Measurements from ENCODE around the gene TMEM217.

The TMEM217 gene

DNA sequence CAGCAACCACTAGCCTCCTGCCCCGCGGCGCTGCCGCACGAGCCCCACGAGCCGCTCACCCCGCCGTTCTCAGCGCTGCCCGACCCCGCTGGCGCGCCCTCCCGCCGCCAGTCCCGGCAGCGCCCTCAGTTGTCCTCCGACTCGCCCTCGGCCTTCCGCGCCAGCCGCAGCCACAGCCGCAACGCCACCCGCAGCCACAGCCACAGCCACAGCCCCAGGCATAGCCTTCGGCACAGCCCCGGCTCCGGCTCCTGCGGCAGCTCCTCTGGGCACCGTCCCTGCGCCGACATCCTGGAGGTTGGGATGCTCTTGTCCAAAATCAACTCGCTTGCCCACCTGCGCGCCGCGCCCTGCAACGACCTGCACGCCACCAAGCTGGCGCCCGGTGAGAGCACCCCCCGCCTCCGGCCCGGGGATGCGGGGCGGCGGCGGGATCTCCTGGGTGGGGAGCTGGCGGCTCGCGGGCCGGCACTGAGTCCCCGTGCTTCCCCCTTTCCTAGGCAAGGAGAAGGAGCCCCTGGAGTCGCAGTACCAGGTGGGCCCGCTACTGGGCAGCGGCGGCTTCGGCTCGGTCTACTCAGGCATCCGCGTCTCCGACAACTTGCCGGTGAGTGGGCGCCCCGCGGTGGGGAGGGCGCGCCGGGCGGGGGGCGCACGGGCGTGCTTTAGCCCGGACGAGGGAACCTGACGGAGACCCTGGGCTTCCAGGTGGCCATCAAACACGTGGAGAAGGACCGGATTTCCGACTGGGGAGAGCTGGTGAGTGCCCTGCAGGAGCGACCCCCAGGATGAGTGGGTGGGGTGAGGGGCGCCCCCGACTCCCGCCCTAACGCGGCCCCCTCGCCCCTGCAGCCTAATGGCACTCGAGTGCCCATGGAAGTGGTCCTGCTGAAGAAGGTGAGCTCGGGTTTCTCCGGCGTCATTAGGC is 87.4 kb downstream of the TMEM217 start:
- peak in 2 of 3 donors; percentile 27 to 43 for DNase-seq (ENCODE audit: low read depth in 2 of 3, low spot score in 1 of 3)

DNA sequence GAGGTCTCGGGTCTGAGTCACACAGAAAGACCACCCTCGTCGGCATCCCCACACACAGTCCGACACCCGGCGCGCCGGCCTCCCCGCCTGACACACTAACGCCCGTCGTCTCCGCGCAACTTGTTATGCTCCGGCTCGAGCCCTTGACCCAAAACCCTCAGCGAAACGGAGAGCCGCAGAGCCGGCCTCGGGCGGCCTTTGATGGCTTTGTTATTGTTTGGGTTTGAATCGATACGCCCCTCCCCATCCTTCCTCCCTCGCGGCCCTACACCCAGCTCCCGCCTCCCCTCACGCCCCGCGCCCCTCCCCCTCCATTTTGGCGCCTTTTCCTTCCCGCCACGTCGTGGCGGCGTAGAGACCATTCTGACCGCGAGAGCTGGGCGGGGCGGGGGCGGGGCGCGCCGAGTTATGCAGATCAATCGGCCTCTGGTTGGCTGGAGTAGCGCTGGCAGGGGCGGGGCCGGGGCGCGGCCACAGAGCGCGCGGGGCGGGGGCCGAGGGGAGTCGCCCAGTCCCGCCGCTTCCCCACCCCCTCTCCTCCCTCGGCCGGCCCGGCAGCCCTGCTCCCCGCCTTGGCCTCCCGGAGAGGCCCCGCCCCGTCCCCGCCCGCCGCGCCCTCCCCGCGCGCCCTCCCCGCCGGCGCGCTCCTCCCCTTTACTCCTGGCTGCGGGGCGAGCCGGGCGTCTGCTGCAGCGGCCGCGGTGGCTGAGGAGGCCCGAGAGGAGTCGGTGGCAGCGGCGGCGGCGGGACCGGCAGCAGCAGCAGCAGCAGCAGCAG is 88.3 kb downstream of the TMEM217 start, which contains the start of gene PIM1:
Gene PIM1 (plus strand): TSS at position 657 of the 777 bp plus-strand sequence. CDS start 424 bp downstream, outside the sequence.
- DNase-seq (ENCODE audit: low read depth in 2 of 3, low spot score in 1 of 3) = peak; percentile 99 to 100 (median 100)

DNA sequence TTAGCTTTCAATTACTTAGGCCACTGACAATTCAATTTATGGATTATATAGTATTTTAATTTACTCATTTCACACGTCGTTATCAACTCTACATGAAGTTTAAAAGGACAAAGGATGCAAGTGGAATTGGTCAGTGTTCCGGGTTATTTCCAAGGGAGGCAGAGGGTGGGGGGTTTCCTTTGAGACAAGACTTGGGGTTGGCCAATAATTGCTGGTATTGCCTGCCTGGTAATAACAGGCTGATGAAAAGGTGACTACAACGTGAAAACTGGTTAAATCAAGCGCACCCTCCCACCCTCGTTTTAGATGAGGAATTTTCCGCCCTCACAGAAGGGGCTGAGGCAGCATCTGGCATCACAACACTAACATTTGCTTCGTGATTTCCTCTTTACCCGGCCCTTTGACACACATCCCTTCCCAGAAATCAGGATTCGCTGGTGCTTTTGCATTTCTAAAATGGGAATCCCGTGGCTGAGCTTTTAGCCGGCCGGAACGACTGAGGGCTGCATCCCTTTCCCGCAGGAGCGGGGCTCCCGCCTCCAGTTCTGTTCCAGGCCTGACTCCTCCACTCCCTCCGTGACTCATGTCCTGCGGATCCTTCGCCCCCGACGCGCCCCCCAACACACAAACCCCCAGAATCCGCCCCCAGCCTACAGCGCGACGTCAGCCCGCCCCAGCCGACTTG is 89.0 kb downstream of the TMEM217 start:
- DNase-seq (ENCODE audit: low read depth in 2 of 3, low spot score in 1 of 3) = peak in 1 of 3 donors; percentile 24

DNA sequence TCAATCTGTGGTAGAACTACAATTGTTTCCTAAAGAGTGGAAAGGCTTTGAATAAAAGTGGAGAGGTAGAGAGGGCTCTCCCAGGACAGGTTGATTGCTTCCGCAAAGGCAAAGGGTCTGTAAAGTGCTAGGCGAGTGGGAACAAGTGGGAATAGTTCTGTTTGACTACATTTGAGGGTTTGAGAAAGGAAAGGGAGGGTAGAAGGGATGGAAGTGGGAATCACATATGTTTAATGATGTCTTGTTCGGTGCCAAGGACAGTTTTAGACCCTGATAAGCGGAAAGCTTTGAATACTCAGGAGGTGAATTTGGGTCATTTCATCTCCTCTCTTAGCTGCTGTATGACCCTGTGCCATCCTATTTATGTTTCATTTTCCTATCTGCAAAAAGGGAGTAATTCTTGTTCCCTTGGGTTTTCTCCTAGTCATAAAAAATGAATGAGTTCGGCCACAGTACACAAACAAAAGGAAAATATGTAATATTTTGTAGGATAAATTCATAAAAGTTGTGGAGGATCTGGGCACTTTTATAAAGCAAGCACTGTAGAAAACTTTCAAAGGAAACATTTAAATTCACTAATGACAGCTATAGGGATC is 89.7 kb downstream of the TMEM217 start:
- no peak for DNase-seq (ENCODE audit: low read depth in 2 of 3, low spot score in 1 of 3)

DNA sequence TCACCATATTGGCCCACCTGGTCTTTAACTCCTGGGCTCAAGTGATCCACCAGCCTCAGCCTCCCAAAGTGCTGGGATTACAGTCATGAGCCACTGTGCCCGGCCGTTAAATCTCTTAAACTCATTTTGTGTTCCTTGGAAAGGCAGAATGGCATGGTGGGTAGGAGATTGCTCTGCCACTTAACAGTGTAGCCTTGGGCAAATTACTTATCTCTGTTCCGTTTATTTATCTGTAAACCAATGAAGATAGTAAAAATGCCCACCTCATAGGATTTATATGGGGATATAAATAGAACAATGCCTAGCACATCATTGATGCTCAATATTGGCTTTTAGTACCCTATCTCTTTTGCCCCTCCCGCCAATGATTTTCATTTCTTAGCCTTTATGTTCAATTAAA is 95.2 kb downstream of the TMEM217 start:
- no peak for DNase-seq (ENCODE audit: low read depth in 2 of 3, low spot score in 1 of 3)
